GM12878 (cell line): ENCODE results near the gene GMPPB. TPM values are rescaled to one million over a fixed set of nuclear protein-coding genes. Genes with fewer than 3 reads are reported as not detected.

ENCODE experiments used
- BHLHE40 ChIP-seq, 2 experiments: fragments of 450-650 bp in 1 of 2; IDR thresholded peaks; 2 replicates each; pipeline ENCODE4 v1.6.1; 2011 to 2017; ENCODE audit warnings: low read depth in 2 of 2, borderline replicate concordance in 1 of 2, improper control_type of control experiment in 1 of 2, low read length in 1 of 2, mild to moderate bottlenecking in 1 of 2
- CHD2 ChIP-seq: IDR thresholded peaks from 2 replicates; pipeline ENCODE4 v1.6.1; 2011; ENCODE audit warnings: low read depth, low read length, improper control_type of control experiment, borderline replicate concordance
- ZNF384 ChIP-seq: IDR thresholded peaks from 2 replicates; pipeline ENCODE4 v1.6.1; 2012; ENCODE audit warnings: low read depth, mild to moderate bottlenecking, low read length, improper control_type of control experiment, borderline replicate concordance
- polyA plus RNA-seq, 11 experiments: library from polyadenylated mRNA; depleted of rRNA in 4 of 11; unstranded in 6 of 11; stranded (reverse) in 5 of 11; fragments of >200 nt; fragmentation: Nextera tagmentation in 4 of 11; fragmentation: Illumina TruSeq in 1 of 11; extraction: Ambion mirVana in 4 of 11; extraction: Trizol in 1 of 11; gene quantifications; 1 replicate in 1 of 11; 2 replicates in 10 of 11; pipeline versions ENCODE4 v1.2.1 to v1.2.3, GENCODE V29; 2011 to 2016; ENCODE audit warnings: inconsistent platforms in 2 of 11, missing spikeins in 2 of 11, low read depth in 1 of 11
- total RNA-seq, 4 experiments: library from RNA; depleted of rRNA in 3 of 4; stranded (reverse); fragments of >200 nt in 3 of 4; fragmentation: Illumina TruSeq in 1 of 4; extraction: Trizol in 1 of 4; gene quantifications; 2 replicates each; pipeline versions ENCODE4 v1.2.1 to v1.2.3, GENCODE V29; 2013 to 2021
- TF ChIP-seq, protein P1 (sequence below): fragments of 450-650 bp; IDR thresholded peaks from 2 replicates; pipeline ENCODE4 v1.6.1; 2017; ENCODE audit warnings: mild to moderate bottlenecking, moderate library complexity
- TF ChIP-seq, protein P2 (sequence below): fragments of 450-650 bp; IDR thresholded peaks from 2 replicates; pipeline ENCODE4 v1.6.1; 2014; ENCODE audit warnings: mild to moderate bottlenecking
- TF ChIP-seq, protein P3 (sequence below): fragments of 450-650 bp; IDR thresholded peaks from 2 replicates; pipeline ENCODE4 v1.6.1; 2017; ENCODE audit warnings: mild to moderate bottlenecking, moderate library complexity

GMPPB gene
- total and polyA plus RNA-seq, 10 of the 15 experiments (the other 5 are each of a cell fraction or from before 2014, with no cell fraction given): 2.3 to 99.5 (median 23.3) TPM

DNA sequence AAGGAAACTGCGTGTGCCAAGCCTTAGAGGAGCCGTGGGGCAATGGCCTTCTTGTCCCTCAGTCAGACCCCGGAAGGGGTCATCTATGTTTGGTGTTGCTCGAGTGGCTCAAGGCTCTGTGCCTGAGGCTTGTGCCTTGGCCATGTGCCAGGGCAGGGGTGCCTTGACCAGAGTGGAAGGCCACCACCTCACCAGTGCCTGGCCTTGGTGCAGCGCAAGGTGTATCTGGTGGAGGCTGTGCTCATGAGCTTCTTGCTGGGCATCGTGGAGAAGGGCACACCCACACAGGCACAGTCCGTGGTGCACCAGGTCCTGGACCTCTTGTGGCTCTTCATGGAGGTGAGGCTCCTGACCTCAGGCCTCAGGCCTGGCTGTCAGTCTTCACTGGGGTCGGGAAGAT lies 23.7 kb downstream of the GMPPB start (continued):
- no peak for TF ChIP-seq ZNF384
- TF ChIP-seq, protein P1, sequence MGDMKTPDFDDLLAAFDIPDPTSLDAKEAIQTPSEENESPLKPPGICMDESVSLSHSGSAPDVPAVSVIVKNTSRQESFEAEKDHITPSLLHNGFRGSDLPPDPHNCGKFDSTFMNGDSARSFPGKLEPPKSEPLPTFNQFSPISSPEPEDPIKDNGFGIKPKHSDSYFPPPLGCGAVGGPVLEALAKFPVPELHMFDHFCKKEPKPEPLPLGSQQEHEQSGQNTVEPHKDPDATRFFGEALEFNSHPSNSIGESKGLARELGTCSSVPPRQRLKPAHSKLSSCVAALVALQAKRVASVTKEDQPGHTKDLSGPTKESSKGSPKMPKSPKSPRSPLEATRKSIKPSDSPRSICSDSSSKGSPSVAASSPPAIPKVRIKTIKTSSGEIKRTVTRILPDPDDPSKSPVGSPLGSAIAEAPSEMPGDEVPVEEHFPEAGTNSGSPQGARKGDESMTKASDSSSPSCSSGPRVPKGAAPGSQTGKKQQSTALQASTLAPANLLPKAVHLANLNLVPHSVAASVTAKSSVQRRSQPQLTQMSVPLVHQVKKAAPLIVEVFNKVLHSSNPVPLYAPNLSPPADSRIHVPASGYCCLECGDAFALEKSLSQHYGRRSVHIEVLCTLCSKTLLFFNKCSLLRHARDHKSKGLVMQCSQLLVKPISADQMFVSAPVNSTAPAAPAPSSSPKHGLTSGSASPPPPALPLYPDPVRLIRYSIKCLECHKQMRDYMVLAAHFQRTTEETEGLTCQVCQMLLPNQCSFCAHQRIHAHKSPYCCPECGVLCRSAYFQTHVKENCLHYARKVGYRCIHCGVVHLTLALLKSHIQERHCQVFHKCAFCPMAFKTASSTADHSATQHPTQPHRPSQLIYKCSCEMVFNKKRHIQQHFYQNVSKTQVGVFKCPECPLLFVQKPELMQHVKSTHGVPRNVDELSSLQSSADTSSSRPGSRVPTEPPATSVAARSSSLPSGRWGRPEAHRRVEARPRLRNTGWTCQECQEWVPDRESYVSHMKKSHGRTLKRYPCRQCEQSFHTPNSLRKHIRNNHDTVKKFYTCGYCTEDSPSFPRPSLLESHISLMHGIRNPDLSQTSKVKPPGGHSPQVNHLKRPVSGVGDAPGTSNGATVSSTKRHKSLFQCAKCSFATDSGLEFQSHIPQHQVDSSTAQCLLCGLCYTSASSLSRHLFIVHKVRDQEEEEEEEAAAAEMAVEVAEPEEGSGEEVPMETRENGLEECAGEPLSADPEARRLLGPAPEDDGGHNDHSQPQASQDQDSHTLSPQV: no peak
- TF ChIP-seq, protein P2, sequence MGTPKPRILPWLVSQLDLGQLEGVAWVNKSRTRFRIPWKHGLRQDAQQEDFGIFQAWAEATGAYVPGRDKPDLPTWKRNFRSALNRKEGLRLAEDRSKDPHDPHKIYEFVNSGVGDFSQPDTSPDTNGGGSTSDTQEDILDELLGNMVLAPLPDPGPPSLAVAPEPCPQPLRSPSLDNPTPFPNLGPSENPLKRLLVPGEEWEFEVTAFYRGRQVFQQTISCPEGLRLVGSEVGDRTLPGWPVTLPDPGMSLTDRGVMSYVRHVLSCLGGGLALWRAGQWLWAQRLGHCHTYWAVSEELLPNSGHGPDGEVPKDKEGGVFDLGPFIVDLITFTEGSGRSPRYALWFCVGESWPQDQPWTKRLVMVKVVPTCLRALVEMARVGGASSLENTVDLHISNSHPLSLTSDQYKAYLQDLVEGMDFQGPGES: no peak
- TF ChIP-seq BHLHE40 (IDR thresholded peaks at IDR 0.05; ENCODE audit: borderline replicate concordance in 1 of 2, low read depth in 2 of 2, low read length in 1 of 2): no peak
- TF ChIP-seq, protein P3, sequence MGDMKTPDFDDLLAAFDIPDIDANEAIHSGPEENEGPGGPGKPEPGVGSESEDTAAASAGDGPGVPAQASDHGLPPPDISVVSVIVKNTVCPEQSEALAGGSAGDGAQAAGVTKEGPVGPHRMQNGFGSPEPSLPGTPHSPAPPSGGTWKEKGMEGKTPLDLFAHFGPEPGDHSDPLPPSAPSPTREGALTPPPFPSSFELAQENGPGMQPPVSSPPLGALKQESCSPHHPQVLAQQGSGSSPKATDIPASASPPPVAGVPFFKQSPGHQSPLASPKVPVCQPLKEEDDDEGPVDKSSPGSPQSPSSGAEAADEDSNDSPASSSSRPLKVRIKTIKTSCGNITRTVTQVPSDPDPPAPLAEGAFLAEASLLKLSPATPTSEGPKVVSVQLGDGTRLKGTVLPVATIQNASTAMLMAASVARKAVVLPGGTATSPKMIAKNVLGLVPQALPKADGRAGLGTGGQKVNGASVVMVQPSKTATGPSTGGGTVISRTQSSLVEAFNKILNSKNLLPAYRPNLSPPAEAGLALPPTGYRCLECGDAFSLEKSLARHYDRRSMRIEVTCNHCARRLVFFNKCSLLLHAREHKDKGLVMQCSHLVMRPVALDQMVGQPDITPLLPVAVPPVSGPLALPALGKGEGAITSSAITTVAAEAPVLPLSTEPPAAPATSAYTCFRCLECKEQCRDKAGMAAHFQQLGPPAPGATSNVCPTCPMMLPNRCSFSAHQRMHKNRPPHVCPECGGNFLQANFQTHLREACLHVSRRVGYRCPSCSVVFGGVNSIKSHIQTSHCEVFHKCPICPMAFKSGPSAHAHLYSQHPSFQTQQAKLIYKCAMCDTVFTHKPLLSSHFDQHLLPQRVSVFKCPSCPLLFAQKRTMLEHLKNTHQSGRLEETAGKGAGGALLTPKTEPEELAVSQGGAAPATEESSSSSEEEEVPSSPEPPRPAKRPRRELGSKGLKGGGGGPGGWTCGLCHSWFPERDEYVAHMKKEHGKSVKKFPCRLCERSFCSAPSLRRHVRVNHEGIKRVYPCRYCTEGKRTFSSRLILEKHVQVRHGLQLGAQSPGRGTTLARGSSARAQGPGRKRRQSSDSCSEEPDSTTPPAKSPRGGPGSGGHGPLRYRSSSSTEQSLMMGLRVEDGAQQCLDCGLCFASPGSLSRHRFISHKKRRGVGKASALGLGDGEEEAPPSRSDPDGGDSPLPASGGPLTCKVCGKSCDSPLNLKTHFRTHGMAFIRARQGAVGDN: no peak
- no peak for TF ChIP-seq CHD2
